Skeletal muscle tissue (tissue), 4 donors: ENCODE results near the gene KIAA1328. TPM values are rescaled to one million over a fixed set of nuclear protein-coding genes. Genes with fewer than 3 reads are reported as not detected.

Source experiments
- H3K27ac ChIP-seq: one replicate; pipeline ENCODE4 v1.7.0; 2013; ENCODE audit warnings: mild to moderate bottlenecking, low read depth, low read length, inconsistent platforms
- H3K27me3 ChIP-seq, 3 donors: one replicate each; pipeline ENCODE4 v1.7.0; 2013; ENCODE audit warnings: low read length in 3 of 3; ENCODE audit not compliant: control insufficient read depth in 3 of 3, insufficient read depth in 3 of 3
- H3K36me3 ChIP-seq, 3 donors: one replicate each; pipeline ENCODE4 v1.7.0; 2013; ENCODE audit warnings: low read length in 3 of 3; ENCODE audit not compliant: control insufficient read depth in 3 of 3, insufficient read depth in 3 of 3
- H3K4me1 ChIP-seq, 3 donors: one replicate each; pipeline ENCODE4 v1.7.0; 2013; ENCODE audit warnings: low read length in 3 of 3, mild to moderate bottlenecking in 3 of 3; ENCODE audit not compliant: control insufficient read depth in 3 of 3, insufficient read depth in 3 of 3
- H3K4me3 ChIP-seq, 3 donors: one replicate each; pipeline ENCODE4 v1.7.0; 2013; ENCODE audit warnings: low read length in 3 of 3
- H3K9ac ChIP-seq, 3 donors: one replicate each; pipeline ENCODE4 v1.7.0; 2013; ENCODE audit warnings: low read length in 3 of 3, mild to moderate bottlenecking in 3 of 3, moderate library complexity in 2 of 3, low read depth in 1 of 3
- H3K9me3 ChIP-seq, 3 donors: one replicate each; pipeline ENCODE4 v1.7.0; 2013; ENCODE audit warnings: low read length in 3 of 3; ENCODE audit not compliant: control insufficient read depth in 3 of 3
- total RNA-seq: library from RNA; depleted of rRNA; stranded (reverse); fragments of >200 nt; gene quantifications from one replicate; pipeline ENCODE4 v1.2.3, GENCODE V29; 2014
- donor health status: Osteomylitis.

KIAA1328 gene
- total RNA-seq, 1 donor from 2014 or later = 16.2 TPM

GRCh38 chr18:36839835-36840234 is 10.9 kb downstream of the KIAA1328 start:
- Histone ChIP-seq H3K36me3 (peaks cover 0 to 4% (median 0%) of the 10 kb centered on the region in 3 donors), H3K27me3 (no peaks in the 10 kb centered on the region), H3K4me3 (no peak overlapping the region), H3K9ac (no peak overlapping the region), H3K9me3 (no peaks in the 10 kb centered on the region), H3K4me1 (peaks cover 0 to 3% (median 0%) of the 10 kb centered on the region in 3 donors), H3K27ac (no peak overlapping the region)

DNA sequence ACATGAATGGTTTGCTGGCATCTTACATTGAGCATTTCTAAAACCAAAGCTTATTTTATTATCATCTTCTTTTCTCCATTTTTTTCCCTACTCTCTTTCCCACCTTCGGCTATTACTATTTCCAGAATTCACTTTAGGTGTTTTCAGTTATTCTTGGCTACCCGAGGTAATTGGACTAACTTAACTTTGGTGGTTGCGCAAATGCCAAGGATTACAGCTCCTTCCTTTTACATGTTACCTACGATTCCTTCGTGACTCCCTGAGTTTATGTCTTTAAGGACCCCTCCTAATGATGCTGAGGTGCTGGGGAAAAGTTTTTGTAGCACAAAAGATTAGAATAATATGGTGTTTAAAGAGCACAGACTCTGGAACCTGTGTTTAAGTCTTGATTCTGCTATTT is 14.3 kb downstream of the KIAA1328 start:
- no peaks in the 10 kb centered on the region for H3K9me3 ChIP-seq
- H3K27ac ChIP-seq = no peak overlapping the region
- H3K27me3 ChIP-seq = no peaks in the 10 kb centered on the region
- H3K4me1 ChIP-seq = no peaks in the 10 kb centered on the region
- H3K4me3 ChIP-seq = no peak overlapping the region
- peaks cover 0 to 4% (median 0%) of the 10 kb centered on the region in 3 donors for H3K36me3 ChIP-seq
- H3K9ac ChIP-seq = no peak overlapping the region

DNA sequence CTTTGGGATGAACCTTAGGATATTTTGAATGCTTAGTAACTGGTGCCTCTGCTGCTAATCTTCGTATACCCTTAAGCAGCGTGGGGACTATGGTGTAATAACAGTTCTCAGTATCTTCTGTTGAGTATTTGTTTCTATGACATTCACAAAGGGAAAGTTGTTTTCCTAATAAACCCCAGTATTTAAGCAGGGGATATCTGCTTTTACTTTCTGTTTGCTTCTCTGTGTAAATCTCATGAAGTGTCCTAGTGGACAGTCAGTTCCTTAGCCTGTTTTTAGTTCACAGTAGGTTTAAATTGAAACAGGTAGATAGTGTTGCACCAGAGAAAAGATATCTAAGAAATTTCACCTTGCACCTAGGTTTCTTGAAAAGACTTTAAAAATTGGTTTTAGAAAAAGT is 14.9 kb downstream of the KIAA1328 start:
- Histone ChIP-seq H3K4me1 (no peaks in the 10 kb centered on the region), H3K27ac (no peak overlapping the region)

DNA sequence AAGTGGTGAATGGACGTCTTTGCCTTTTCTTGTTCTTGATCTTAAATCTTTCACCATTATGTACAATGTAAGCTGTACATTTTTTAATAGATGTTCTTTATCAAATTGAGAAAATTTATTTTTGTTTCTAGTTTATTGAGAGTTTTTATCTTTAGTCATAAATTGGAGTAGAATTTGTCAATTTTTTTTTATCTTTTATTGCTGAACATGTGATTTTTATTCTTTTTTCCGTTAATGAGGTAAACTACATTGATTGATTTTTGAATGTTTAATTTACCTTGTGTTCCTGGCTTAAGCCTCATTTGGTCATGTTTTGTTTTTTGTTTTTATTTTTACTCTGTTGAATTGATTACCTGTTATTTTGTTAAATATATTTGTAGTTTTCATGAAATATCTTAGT is 19.7 kb downstream of the KIAA1328 start:
- Histone ChIP-seq H3K27me3 (no peaks in the 10 kb centered on the region), H3K27ac (no peak overlapping the region), H3K4me3 (no peak overlapping the region), H3K4me1 (no peaks in the 10 kb centered on the region), H3K36me3 (peaks cover 0 to 3% (median 0%) of the 10 kb centered on the region in 3 donors), H3K9me3 (no peaks in the 10 kb centered on the region), H3K9ac (no peak overlapping the region)

More for the DNA sequence above, 14.9 kb downstream of the KIAA1328 start:
- peaks cover 0 to 4% (median 0%) of the 10 kb centered on the region in 3 donors for H3K36me3 ChIP-seq
- no peaks in the 10 kb centered on the region for H3K9me3 ChIP-seq
- H3K9ac ChIP-seq = no peak overlapping the region
- H3K4me3 ChIP-seq = no peak overlapping the region
- H3K27me3 ChIP-seq = no peaks in the 10 kb centered on the region

DNA sequence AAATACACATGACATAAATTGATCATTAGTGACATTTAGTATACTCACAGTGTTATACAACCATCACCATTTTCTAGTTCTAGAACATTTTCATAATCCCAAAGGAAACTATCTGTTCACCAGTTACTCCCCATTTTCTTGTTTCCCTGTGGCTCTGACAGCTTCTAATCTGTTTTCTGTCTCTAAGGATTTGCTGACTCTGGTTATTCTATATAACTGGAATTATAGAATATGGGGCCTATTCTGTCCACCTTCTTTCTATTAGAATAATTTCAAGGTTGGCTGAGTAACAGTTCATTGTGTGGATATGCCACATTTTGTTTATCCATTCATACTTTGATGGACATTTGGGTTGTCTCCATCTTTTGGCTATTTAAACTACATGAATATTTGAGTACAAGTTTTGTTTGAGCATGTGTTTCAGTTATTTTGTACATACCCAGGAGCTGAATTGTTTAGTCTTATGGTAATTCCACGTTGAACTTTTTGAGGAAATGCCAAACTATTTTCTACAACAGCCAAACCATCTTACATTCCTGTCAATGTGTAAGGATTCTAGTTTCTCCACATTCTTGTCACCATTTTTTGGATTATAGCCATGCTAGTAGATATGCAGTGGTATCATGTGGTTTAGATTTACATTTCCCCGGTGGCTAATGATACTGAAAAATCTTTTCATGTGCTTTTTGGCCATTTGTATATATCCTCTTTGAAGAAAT is 20.5 kb downstream of the KIAA1328 start:
- H3K9ac ChIP-seq = no peak overlapping the region
- no peak overlapping the region for H3K4me3 ChIP-seq
- H3K4me1 ChIP-seq = no peaks in the 10 kb centered on the region
- H3K27me3 ChIP-seq = no peaks in the 10 kb centered on the region
- H3K36me3 ChIP-seq = peaks cover 0 to 3% (median 0%) of the 10 kb centered on the region in 3 donors
- H3K9me3 ChIP-seq = no peaks in the 10 kb centered on the region
- no peak overlapping the region for H3K27ac ChIP-seq

DNA sequence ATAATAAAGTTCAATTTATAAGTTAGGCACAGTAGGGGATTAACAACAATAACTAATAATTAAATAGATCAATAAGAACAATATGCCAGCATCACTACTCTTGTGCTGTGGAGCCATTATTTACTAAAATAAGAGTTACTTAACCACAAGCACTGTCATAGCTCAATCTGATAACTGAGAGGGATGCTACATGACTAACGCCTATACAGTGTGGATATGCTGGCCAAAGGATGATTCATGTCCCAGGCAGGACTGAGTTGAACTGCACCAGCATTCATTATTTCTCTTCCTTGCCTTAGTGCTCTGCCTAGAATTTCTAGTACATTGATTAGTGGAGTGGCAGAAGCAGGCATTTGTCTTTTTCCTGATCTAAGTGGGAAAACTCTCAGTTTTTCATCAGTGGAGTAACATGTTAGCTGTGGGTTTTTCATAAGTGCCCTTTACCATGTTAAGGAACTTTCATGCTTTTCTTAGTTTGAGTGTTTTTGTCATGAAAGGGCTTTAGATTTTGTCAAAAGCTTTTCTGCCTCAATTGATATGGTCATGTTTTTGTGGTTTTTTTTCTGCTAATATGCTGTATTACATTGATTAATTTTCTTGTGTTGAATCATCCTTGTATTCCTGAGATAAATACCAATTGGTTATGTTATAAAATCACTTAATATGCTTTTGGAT is 21.7 kb downstream of the KIAA1328 start:
- Histone ChIP-seq H3K36me3 (peaks cover 0 to 3% (median 0%) of the 10 kb centered on the region in 3 donors), H3K9ac (no peak overlapping the region), H3K4me1 (no peaks in the 10 kb centered on the region), H3K27me3 (no peaks in the 10 kb centered on the region), H3K27ac (no peak overlapping the region), H3K9me3 (no peaks in the 10 kb centered on the region), H3K4me3 (no peak overlapping the region)

- H3K9ac ChIP-seq = no peak overlapping the region
- H3K36me3 ChIP-seq = peaks cover 0 to 3% (median 0%) of the 10 kb centered on the region in 3 donors
- H3K4me1 ChIP-seq = no peaks in the 10 kb centered on the region
- H3K4me3 ChIP-seq = no peak overlapping the region
- H3K9me3 ChIP-seq = no peaks in the 10 kb centered on the region
- H3K27me3 ChIP-seq = no peaks in the 10 kb centered on the region
- no peak overlapping the region for H3K27ac ChIP-seq
These were observed 22.3 kb downstream of the KIAA1328 start for GRCh38 chr18:36851202-36851590.

DNA sequence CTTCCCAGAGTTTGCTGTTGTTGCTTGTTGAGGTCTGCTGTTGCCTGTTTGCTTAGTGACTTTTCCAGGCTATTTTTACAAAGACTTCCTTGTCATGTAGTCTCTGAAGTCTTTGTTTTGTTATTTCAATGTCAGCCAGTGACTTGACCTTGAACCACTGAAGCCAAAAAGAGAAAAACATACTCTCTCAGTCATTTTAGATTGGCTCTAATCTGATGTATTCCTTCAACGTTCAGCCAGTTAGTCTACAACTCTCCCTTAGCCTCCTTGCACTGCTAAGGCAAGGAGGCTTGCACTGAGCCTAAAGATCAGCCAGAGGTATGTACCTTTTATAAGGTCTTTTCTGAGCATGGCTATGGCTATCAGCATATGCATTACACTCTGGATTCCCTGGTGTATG is 27.9 kb downstream of the KIAA1328 start:
- H3K27ac ChIP-seq = no peak overlapping the region
- peaks cover 0 to 3% (median 0%) of the 10 kb centered on the region in 3 donors for H3K36me3 ChIP-seq
- no peaks in the 10 kb centered on the region for H3K9me3 ChIP-seq
- H3K9ac ChIP-seq = no peak overlapping the region
- H3K4me3 ChIP-seq = no peak overlapping the region
- H3K4me1 ChIP-seq = peaks cover 0 to 4% (median 0%) of the 10 kb centered on the region in 3 donors
- H3K27me3 ChIP-seq = no peaks in the 10 kb centered on the region

DNA sequence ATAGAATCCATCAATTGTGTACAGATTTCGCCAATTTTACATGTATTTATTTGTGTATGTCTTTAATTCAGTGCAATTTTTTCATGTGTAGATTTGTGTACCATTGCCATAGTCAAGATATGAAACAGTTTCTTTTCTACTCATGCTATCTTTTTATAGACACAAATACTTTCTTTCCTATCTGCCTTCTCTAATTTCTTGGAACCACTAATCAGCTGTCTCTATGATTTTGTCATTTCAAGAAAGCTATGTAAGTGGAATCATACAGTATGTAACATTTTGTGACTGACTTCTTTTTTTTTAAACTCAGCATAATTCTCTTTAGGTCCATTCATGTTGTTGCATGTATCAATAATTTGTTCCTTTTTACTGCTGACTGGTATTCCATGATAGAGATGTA is 33.3 kb downstream of the KIAA1328 start:
- Histone ChIP-seq H3K4me3 (no peak overlapping the region), H3K4me1 (no peaks in the 10 kb centered on the region), H3K27ac (no peak overlapping the region), H3K27me3 (no peaks in the 10 kb centered on the region), H3K9ac (no peak overlapping the region), H3K9me3 (no peaks in the 10 kb centered on the region), H3K36me3 (peaks cover 0 to 3% (median 0%) of the 10 kb centered on the region in 3 donors)

- Histone ChIP-seq H3K27me3 (no peaks in the 10 kb centered on the region), H3K4me3 (no peak overlapping the region), H3K27ac (no peak overlapping the region), H3K36me3 (peaks cover 0 to 3% (median 0%) of the 10 kb centered on the region in 3 donors), H3K9me3 (no peaks in the 10 kb centered on the region), H3K9ac (no peak overlapping the region), H3K4me1 (no peaks in the 10 kb centered on the region)
These were observed 38.1 kb downstream of the KIAA1328 start for GRCh38 chr18:36867056-36867455.
